MV-4-11 (cell line): Measurements from ENCODE around the gene VIPR1.
A peak's percentile ranks its signal among the peaks of the same experiment; 100 is the strongest.

Experiments
- DNase-seq: peaks from one replicate; lab custom pipeline; 2025; lab: John Stamatoyannopoulos, UW

VIPR1 gene

DNA sequence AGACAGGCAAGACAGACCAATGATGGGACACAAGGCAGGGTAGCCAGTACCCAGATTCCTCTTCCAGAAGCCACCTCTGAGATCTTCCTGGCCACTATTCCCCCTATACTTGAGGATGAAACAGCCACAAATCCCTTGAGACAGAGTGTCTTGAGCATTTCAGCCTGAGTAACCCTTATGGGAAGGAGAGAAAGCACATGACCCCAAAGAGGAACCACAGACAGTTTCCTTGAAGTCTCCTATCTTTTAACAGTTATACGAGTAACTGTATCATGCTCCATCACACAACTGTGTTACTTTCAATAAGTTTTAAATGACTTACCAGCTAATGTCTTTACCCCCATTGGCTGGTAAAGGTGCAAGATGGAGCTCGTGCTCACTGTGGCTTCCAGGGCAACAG, 9.3 kb downstream of the VIPR1 start:
- peak; percentile 58 for DNase-seq

- DNase-seq: no peak
These were observed 10.7 kb downstream of the VIPR1 start for GRCh38 chr3:42513121-42513520.

DNA sequence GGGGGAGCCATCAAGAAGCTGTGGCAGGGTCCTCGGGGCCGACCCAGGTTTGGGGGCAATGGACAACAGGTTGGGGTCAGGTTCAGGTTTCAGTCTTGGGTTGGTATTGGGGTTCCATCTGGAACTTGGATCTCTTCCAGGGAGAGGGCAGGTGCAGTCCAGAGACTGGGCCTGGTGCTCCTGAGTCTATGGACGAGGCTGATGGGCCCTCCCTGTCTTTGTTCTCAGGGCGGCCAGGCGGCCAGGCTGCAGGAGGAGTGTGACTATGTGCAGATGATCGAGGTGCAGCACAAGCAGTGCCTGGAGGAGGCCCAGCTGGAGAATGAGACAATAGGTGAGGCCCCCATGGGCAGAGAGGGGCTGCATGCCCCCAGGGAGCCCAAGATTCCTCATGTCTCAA, 11.1 kb downstream of the VIPR1 start:
- no peak for DNase-seq

GRCh38 chr3:42514876-42515275, 12.4 kb downstream of the VIPR1 start:
- no peak for DNase-seq

DNA sequence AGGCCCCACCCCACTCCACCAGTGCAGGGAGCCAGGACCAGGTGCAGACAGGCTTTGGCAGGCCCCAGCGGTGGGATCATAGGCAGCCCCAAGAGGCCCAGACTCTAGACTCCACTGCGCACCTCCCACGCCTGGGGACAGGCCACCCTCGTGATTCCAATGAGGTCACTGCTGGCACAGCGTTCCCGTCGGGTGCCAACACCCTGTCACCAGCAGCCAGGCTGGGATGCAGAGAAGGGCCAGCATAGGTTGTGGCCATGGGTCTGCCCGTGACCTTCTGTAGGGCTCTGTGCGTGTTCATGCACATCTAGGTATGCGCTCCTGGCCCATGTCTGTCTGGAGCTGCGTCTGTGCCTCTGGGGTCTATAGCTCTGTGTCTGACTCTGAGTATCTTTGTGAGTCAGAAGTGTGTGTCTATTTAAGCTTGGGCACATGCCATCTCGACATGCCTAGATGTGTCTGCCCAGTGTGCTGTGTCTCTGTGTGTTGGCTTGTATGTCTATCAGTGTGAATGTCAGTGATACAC, 13.0 kb downstream of the VIPR1 start:
- no peak for DNase-seq

GRCh38 chr3:42515976-42516375, 13.5 kb downstream of the VIPR1 start:
- DNase-seq: no peak

- DNase-seq: no peak
These were observed 14.0 kb downstream of the VIPR1 start for GRCh38 chr3:42516443-42516842.

GRCh38 chr3:42517117-42517516, 14.7 kb downstream of the VIPR1 start:
- no peak for DNase-seq

DNA sequence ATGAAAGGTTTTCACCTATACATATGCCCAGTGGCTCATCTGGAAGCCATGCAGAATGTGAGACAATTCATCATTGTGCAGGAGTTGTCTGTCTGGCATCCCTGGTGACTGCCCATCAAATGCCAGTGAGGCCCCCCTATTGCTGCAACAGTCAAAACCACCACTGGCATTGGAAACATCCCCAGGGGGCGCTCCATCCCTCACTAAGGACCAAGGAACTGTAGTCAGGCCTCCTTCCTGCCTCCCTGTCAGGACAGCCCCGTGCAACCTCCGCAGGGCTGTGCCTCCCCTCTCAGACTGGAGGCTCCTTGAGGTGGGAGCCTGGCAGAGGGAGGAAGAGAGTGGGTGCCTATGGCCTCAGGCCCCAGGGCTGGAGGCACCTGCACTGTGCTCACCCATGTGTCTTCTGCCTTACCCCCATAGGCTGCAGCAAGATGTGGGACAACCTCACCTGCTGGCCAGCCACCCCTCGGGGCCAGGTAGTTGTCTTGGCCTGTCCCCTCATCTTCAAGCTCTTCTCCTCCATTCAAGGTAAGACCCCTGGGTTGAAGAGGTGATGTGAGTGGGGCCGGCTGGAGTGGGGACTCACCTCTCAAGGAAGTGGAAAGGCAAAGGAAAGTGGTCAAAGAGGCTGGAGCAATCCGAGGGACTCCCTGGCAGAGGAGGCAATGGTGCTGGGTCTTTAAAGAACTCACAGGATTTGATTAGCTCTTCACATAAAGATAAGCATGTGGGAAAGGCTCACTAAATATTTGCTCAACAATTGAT, 16.5 kb downstream of the VIPR1 start:
- peak; percentile 7 for DNase-seq

DNA sequence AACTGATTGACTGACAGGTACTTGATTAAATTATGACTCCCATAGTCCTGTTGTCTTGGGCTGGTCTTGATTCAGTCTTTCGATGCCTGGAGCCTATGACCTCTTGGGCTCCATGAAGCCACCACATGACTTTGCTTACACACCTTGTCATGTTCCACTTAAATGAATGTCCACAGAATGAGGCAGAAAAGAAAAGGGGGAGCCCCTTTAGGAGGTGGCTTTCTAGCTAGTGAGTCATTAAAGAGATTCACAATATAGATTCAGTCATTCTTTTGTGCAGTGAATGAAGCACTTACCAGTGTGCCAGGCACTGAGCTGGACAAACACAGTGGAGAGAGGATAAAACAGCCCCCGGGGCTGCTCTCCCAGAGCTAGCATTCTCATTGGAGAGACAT, 17.1 kb downstream of the VIPR1 start:
- no peak for DNase-seq

- no peak for DNase-seq
These were observed 17.9 kb downstream of the VIPR1 start for GRCh38 chr3:42520336-42520735.

DNA sequence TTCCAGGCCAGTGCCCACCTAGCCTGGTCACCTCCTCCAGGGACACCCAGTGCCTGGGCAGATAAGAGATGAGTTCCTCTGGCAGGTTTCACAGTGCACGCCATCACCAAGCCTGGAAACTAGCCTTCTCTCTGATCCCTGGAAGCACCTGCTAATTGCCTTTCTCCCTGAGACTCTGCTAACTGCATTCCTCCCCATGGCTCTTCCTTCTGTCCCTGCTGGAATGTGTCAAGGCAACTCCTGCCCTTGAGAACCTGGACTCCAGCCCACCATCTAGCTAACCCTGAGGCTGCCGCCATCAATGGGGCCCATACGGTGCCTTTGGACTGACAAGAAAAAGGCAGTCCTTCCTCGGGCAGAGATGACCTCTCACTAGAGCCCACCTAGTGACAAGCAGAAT, 18.5 kb downstream of the VIPR1 start:
- no peak for DNase-seq

DNA sequence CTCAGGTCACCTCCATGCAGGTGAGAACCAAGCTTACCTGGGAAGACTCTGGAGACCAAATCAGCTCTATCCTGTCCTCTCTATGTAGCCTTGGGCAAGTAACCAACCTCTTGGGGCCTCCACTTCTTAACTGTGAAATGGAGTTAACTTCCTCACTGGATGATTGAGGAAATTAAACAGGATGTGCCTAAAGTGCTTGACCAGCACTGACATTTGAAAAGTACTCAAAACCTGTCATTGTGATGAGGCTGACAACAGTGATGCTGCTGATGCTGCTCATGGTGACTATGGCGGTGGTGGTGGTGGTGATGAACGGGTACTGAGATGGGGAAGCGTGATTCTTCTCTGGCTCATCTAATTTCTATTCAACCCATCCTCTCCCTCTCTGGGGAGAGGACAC, 22.3 kb downstream of the VIPR1 start:
- DNase-seq: no peak

DNA sequence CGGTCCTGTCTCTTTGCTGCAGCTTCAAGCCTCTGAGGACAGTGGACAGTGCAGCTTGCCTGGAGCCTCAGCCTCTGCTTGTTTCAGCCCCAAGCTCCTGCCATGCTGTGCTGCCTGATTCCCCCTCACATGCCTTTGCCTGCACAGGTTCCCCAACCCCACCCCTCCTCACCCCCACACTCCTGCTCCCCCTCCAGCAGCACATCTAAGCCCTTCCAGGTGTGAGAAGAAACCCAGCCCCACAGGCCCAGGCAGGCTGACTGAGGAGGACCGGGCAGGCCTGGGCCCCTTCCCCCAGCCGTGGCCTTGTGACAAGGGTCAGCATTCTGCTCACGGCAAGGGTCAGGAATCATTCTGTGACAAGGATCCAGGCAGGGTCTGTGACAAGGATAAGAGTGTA, 22.8 kb downstream of the VIPR1 start:
- no peak for DNase-seq

DNA sequence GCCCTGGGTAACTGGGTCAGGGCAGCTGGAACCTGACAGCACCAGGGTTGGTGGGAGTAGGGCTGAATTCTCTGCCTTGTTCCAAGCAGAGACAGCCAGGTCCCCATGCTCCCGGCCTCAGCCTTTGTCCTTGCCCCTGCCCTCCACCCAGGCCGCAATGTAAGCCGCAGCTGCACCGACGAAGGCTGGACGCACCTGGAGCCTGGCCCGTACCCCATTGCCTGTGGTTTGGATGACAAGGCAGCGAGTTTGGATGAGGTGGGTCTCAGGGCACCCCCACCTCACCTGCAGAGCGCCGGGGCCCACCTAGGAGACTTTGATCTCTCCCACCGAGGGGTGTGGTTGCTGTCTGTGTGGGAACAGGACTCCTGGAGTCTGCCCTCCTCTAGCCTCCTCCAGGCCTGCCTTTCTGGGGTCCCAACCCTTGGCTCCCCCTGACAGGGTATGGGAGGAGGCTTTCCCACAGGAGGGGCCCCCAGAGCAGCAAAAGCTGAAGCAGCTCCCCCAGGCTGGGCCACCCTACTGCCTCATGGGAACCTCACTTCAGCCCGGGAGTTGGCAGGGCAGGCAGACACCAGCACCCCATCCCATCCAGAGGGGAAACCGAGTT, 23.4 kb downstream of the VIPR1 start:
- no peak for DNase-seq

- DNase-seq: no peak
These were observed 24.3 kb downstream of the VIPR1 start for GRCh38 chr3:42526616-42527367.

GRCh38 chr3:42527368-42527917, 25.0 kb downstream of the VIPR1 start:
- DNase-seq: no peak

DNA sequence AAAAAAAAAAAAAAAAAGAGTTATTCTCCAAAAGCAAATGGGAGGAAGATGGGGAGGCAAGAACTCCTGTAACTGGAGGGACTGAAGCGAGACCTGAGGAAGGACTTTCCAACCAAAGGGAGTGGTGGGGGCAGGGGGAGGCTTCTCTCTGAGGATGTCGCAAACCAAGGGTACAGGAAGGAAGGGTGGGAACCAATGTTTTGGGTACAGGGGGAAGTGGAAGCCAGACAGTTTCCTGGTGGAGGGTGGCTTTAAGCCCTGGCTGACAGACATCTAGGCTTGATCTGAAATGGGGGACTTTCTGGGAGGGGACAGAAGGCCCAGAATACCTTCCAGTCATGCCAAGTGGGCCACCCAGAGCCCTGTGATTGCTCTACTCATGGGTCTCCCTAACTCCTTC, 27.0 kb downstream of the VIPR1 start:
- DNase-seq: peak; percentile 73

- no peak for DNase-seq
These were observed 27.6 kb downstream of the VIPR1 start for GRCh38 chr3:42530073-42530472.

- DNase-seq: no peak
These were observed 29.0 kb downstream of the VIPR1 start for GRCh38 chr3:42531470-42531869.

GRCh38 chr3:42532229-42532628, 29.8 kb downstream of the VIPR1 start:
- DNase-seq: no peak

- DNase-seq: no peak
These were observed 30.9 kb downstream of the VIPR1 start for GRCh38 chr3:42533161-42533897.
